Kidney (tissue), 14 donors: Measurements from ENCODE around the gene MRTFA. TPM values are rescaled to one million over a fixed set of nuclear protein-coding genes. Genes with fewer than 3 reads are reported as not detected.

Experiments
- DNase-seq, 5 donors: peaks; one replicate each; pipeline ENCODE4 v3.0.0-alpha.2; 2013 to 2020
- FAIRE-seq: peaks from 2 replicates; lab custom pipeline; 2012; peaks lifted over from hg19 to GRCh38; lab: Jason Lieb, UNC
- H3K27ac ChIP-seq, 2 donors: one replicate each; pipeline ENCODE4 v1.7.0; 2013; ENCODE audit warnings: low read depth in 2 of 2, low read length in 2 of 2, inconsistent platforms in 1 of 2
- H3K27me3 ChIP-seq: one replicate; pipeline ENCODE4 v1.7.1; 2013; ENCODE audit warnings: low read length, inconsistent platforms; ENCODE audit not compliant: control insufficient read depth, insufficient read depth
- H3K36me3 ChIP-seq, 3 donors: one replicate each; pipeline versions ENCODE4 v1.7.0 to v1.7.1; 2013; ENCODE audit warnings: low read length in 3 of 3, control low read depth in 1 of 3, inconsistent platforms in 1 of 3; ENCODE audit not compliant: insufficient read depth in 3 of 3, control insufficient read depth in 2 of 3
- H3K4me1 ChIP-seq, 3 donors: one replicate each; pipeline versions ENCODE4 v1.7.0 to v1.7.1; 2013; ENCODE audit warnings: low read length in 3 of 3, inconsistent platforms in 1 of 3, low read depth in 1 of 3; ENCODE audit not compliant: control insufficient read depth in 2 of 3, insufficient read depth in 2 of 3
- H3K4me3 ChIP-seq, 3 donors: one replicate each; pipeline versions ENCODE4 v1.7.0 to v1.8.1; 2013; ENCODE audit warnings: low read length in 3 of 3, control low read depth in 1 of 3, inconsistent platforms in 1 of 3
- H3K9ac ChIP-seq, 3 donors: one replicate each; pipeline versions ENCODE4 v1.7.0 to v1.7.1; 2013; ENCODE audit warnings: low read length in 3 of 3, control low read depth in 1 of 3, inconsistent platforms in 1 of 3
- H3K9me3 ChIP-seq, 3 donors: one replicate each; pipeline versions ENCODE4 v1.7.0 to v1.7.1; 2013; ENCODE audit warnings: low read length in 3 of 3, control low read depth in 1 of 3, inconsistent platforms in 1 of 3; ENCODE audit not compliant: control insufficient read depth in 2 of 3, insufficient read depth in 1 of 3
- CTCF ChIP-seq: IDR thresholded peaks from 3 replicates; pipeline ENCODE4 v1.5.1; 2012; ENCODE audit warnings: mild to moderate bottlenecking, moderate library complexity, borderline replicate concordance; ENCODE audit not compliant: insufficient read depth; ENCODE audit errors: extremely low read depth
- intact Hi-C: fragments of 100-400 bp; cut with DNase I; formaldehyde crosslinking; loops from one replicate; pipeline ENCODE4 v1.11.1; 2022
- polyA plus RNA-seq: library from polyadenylated mRNA; stranded (reverse); fragments of 350-450 nt; fragmentation: Illumina TruSeq; extraction: RNeasy Lipid Tissue Mini Kit (QIAGEN cat#74804); gene quantifications from one replicate; pipeline ENCODE4 v1.2.3, GENCODE V29; 2014; ENCODE audit warnings: low read depth, low replicate concordance; ENCODE audit not compliant: insufficient read depth
- total RNA-seq: library from RNA; stranded (reverse); fragmentation: NEBNext Ultra II Directional; extraction: Animal tissue kit (Norgen Biotek cat#: 25700); gene quantifications from one replicate; pipeline ENCODE4 v1.2.1, GENCODE V29; 2021
- donor health status: control.
- donor health status: control.
- donor health status: control.
- donor health status: control.
- donor health status: control.
- donor health status: DM: yes; HTN: yes; CAD: no.
- donor health status: Normal renal cell carcinoma (clear cell type).

Gene MRTFA
- total and polyA plus RNA-seq, 2 donors from 2014 or later = 12.5 to 59.9 TPM

GRCh38 chr22:40482391-40482790 lies 154.1 kb downstream of the MRTFA start:
- intact Hi-C loops = no loop called here
- no peak overlapping the region for H3K27ac ChIP-seq
- no peak overlapping the region for H3K9ac ChIP-seq
- H3K4me1 ChIP-seq = peaks cover 0 to 12% (median 9%) of the 10 kb centered on the region in 3 donors
- DNase-seq (no peak), FAIRE-seq (no peak)
- H3K4me3 ChIP-seq = no peak overlapping the region
- H3K36me3 ChIP-seq = no peaks in the 10 kb centered on the region
- H3K27me3 ChIP-seq = no peaks in the 10 kb centered on the region
- no peak for TF ChIP-seq CTCF
- no peaks in the 10 kb centered on the region for H3K9me3 ChIP-seq

- no peak for TF ChIP-seq CTCF
- no peaks in the 10 kb centered on the region for H3K9me3 ChIP-seq
- no peak overlapping the region for H3K9ac ChIP-seq
- peak overlapping the region in 1 of 2 donors; percentile 6 for H3K27ac ChIP-seq
- no peak for FAIRE-seq
- H3K4me3 ChIP-seq = no peak overlapping the region
- H3K4me1 ChIP-seq = peaks cover 0 to 9% (median 7%) of the 10 kb centered on the region in 3 donors
- no peaks in the 10 kb centered on the region for H3K36me3 ChIP-seq
- peak in 1 of 5 donors; percentile 39 for DNase-seq
- H3K27me3 ChIP-seq = no peaks in the 10 kb centered on the region
- intact Hi-C loops = no loop called here
These were observed 155.5 kb downstream of the MRTFA start for GRCh38 chr22:40480996-40481395.

GRCh38 chr22:40479887-40480538 lies 156.5 kb downstream of the MRTFA start:
- Histone ChIP-seq H3K9me3 (no peaks in the 10 kb centered on the region), H3K36me3 (no peaks in the 10 kb centered on the region), H3K27me3 (no peaks in the 10 kb centered on the region), H3K4me1 (peaks cover 0 to 6% (median 0%) of the 10 kb centered on the region in 3 donors), H3K4me3 (no peak overlapping the region), H3K9ac (no peak overlapping the region), H3K27ac (no peak overlapping the region)
- no peak for FAIRE-seq
- no peak for DNase-seq
- TF ChIP-seq CTCF = no peak
- intact Hi-C loops = no loop called here
